ENCODE results near the gene SNX5. TPM values are rescaled to one million over a fixed set of nuclear protein-coding genes. Genes with fewer than 3 reads are reported as not detected.
A peak's percentile ranks its signal among the peaks of the same experiment; 100 is the strongest.

SNX5 gene
- total RNA-seq, 5 donors from 2014 or later (not counting 1 experiment from before 2014, with no cell fraction given), result 53.6 to 68.9 (median 56.7) TPM

- H3K27ac ChIP-seq (ENCODE audit: low read length), result peak overlapping the region; percentile 98
- DNase-seq, result peak in 10 of 35 experiments; percentile 6 to 69 (median 11)
- H3K27me3 ChIP-seq (replicated peaks in 1 of 2; ENCODE audit: control insufficient read depth in 2 of 2, extremely low read depth in 1 of 2, insufficient read depth in 2 of 2, low read length in 1 of 2), result no peaks in the 10 kb centered on the region
- H3K27me3 Mint-ChIP-seq, result no peaks in the 10 kb centered on the region
- peaks cover 47 to 57% of the 10 kb centered on the region in 2 experiments for H3K4me1 ChIP-seq (ENCODE audit: control insufficient read depth in 1 of 2, extremely low read depth in 1 of 2, insufficient read depth in 2 of 2, low read length in 2 of 2)
- H3K9me3 Mint-ChIP-seq, result no peaks in the 10 kb centered on the region
- CTCF ChIA-PET, result interaction anchor here in 1 of 2 donors (1.2 to 2.6 kb wide), 4 partner anchors 11 to 287 kb away, joined by 3 to 8 read pairs (median 6); partner anchors contain the start of gene RRBP1
- peak overlapping the region; percentile 95 to 98 for H3K27ac Mint-ChIP-seq
- peaks cover 77 to 84% (median 77%) of the 10 kb centered on the region in 3 donors for H3K4me1 Mint-ChIP-seq
- POLR2A ChIA-PET, result no interaction called here
- peaks cover 3% of the 10 kb centered on the region for H3K36me3 Mint-ChIP-seq
- H3K4me3 Mint-ChIP-seq, result peak overlapping the region; percentile 91 to 96 (median 95)
- H3K36me3 ChIP-seq (ENCODE audit: control insufficient read depth in 2 of 2, extremely low read depth in 1 of 2, insufficient read depth in 1 of 2, low read length in 1 of 2), result no peaks in the 10 kb centered on the region
- peak; percentile 3 to 11 (median 5) for ATAC-seq (replicated peaks in 1 of 4)
- H3K9me3 ChIP-seq, result no peaks in the 10 kb centered on the region
- WGBS (ENCODE audit: insufficient coverage), result 0% methylated on average over 17 of the region's 28 CpGs
- peak overlapping the region; percentile 88 to 98 for H3K4me3 ChIP-seq (ENCODE audit: control insufficient read depth in 1 of 2, extremely low read depth in 1 of 2, low read length in 1 of 2)
Observed at GRCh38 chr20:17969278-17969883, 787 bp upstream of the SNX5 start.

GRCh38 chr20:17967521-17968365 is 851 bp downstream of the SNX5 start:
- DNase-seq, result peak in 4 of 35 experiments; percentile 3 to 42 (median 4)
- peaks cover 48 to 61% of the 10 kb centered on the region in 2 experiments for H3K4me1 ChIP-seq (ENCODE audit: control insufficient read depth in 1 of 2, extremely low read depth in 1 of 2, insufficient read depth in 2 of 2, low read length in 2 of 2)
- peak overlapping the region; percentile 91 to 96 (median 95) for H3K4me3 Mint-ChIP-seq

GRCh38 chr20:17966432-17967310 is 1.9 kb downstream of the SNX5 start:
- H3K36me3 ChIP-seq (ENCODE audit: control insufficient read depth in 2 of 2, extremely low read depth in 1 of 2, insufficient read depth in 1 of 2, low read length in 1 of 2), result no peaks in the 10 kb centered on the region
- 0% methylated on average over 2 of the region's 9 CpGs for WGBS (ENCODE audit: insufficient coverage)
- Mint-ChIP-seq H3K9me3 (no peaks in the 10 kb centered on the region), H3K4me3 (peak overlapping the region; percentile 91 to 96 (median 95)), H3K27me3 (no peaks in the 10 kb centered on the region), H3K27ac (peak overlapping the region; percentile 76 to 82), H3K36me3 (peaks cover 7% of the 10 kb centered on the region), H3K4me1 (peaks cover 78 to 87% (median 78%) of the 10 kb centered on the region in 3 donors)
- H3K27ac ChIP-seq (ENCODE audit: low read length), result peak overlapping the region; percentile 98
- no peaks in the 10 kb centered on the region for H3K27me3 ChIP-seq (replicated peaks in 1 of 2; ENCODE audit: control insufficient read depth in 2 of 2, extremely low read depth in 1 of 2, insufficient read depth in 2 of 2, low read length in 1 of 2)
- H3K9me3 ChIP-seq, result no peaks in the 10 kb centered on the region
- DNase-seq (peak in 2 of 35 experiments; percentile 8 to 65), ATAC-seq (replicated peaks in 1 of 4) (peak in 1 of 4 experiments; percentile 28)
- H3K4me1 ChIP-seq (ENCODE audit: control insufficient read depth in 1 of 2, extremely low read depth in 1 of 2, insufficient read depth in 2 of 2, low read length in 2 of 2), result peaks cover 53 to 55% of the 10 kb centered on the region in 2 experiments
- peak overlapping the region; percentile 88 to 98 for H3K4me3 ChIP-seq (ENCODE audit: control insufficient read depth in 1 of 2, extremely low read depth in 1 of 2, low read length in 1 of 2)
- POLR2A ChIA-PET, result interaction anchor here (0.6 to 1.1 kb wide), 9 partner anchors 8 to 500 kb away, joined by 3 to 17 read pairs (median 6); partner anchors contain the start of genes DSTN (in 1 of the 2) and DZANK1 (in 1 of the 2)
- CTCF ChIA-PET, result interaction anchor here (0.5 to 1.5 kb wide), 28 partner anchors 8 to 616 kb away, joined by 3 to 15 read pairs (median 4); partner anchors contain the start of genes DSTN (in 1 of the 2), RRBP1 (in 1 of the 2) and ZNF133 (in 1 of the 2)

More at GRCh38 chr20:17967521-17968365, 851 bp downstream of the SNX5 start:
- WGBS (ENCODE audit: insufficient coverage), result 0% methylated on average over 33 of the region's 41 CpGs
- ATAC-seq (replicated peaks in 1 of 4), result no peak
- ChIA-PET POLR2A (interaction anchor here in 1 of 2 donors (0.6 to 1.0 kb wide), 4 partner anchors 9 to 499 kb away, joined by 3 to 7 read pairs (median 4); partner anchors contain the start of genes DSTN and DZANK1), CTCF (interaction anchor here (0.5 to 1.5 kb wide), 18 partner anchors 9 to 540 kb away, joined by 3 to 15 read pairs (median 4); partner anchors contain the start of genes DSTN (in 1 of the 2), RRBP1 (in 1 of the 2) and SEC23B (in 1 of the 2))
- H3K36me3 Mint-ChIP-seq, result peaks cover 10% of the 10 kb centered on the region
- Histone ChIP-seq H3K36me3 (ENCODE audit: control insufficient read depth in 2 of 2, extremely low read depth in 1 of 2, insufficient read depth in 1 of 2, low read length in 1 of 2) (no peaks in the 10 kb centered on the region), H3K4me3 (ENCODE audit: control insufficient read depth in 1 of 2, extremely low read depth in 1 of 2, low read length in 1 of 2) (peak overlapping the region; percentile 88 to 98), H3K9me3 (no peaks in the 10 kb centered on the region), H3K27ac (ENCODE audit: low read length) (peak overlapping the region; percentile 98), H3K27me3 (replicated peaks in 1 of 2; ENCODE audit: control insufficient read depth in 2 of 2, extremely low read depth in 1 of 2, insufficient read depth in 2 of 2, low read length in 1 of 2) (no peaks in the 10 kb centered on the region)
- H3K9me3 Mint-ChIP-seq, result no peaks in the 10 kb centered on the region
- peak overlapping the region; percentile 76 to 82 for H3K27ac Mint-ChIP-seq
- no peaks in the 10 kb centered on the region for H3K27me3 Mint-ChIP-seq
- H3K4me1 Mint-ChIP-seq, result peaks cover 77 to 87% (median 79%) of the 10 kb centered on the region in 3 donors

GRCh38 chr20:17965042-17965697 is 3.4 kb downstream of the SNX5 start:
- Histone ChIP-seq H3K36me3 (ENCODE audit: control insufficient read depth in 2 of 2, extremely low read depth in 1 of 2, insufficient read depth in 1 of 2, low read length in 1 of 2) (no peaks in the 10 kb centered on the region), H3K4me1 (ENCODE audit: control insufficient read depth in 1 of 2, extremely low read depth in 1 of 2, insufficient read depth in 2 of 2, low read length in 2 of 2) (peaks cover 44 to 58% of the 10 kb centered on the region in 2 experiments), H3K4me3 (ENCODE audit: control insufficient read depth in 1 of 2, extremely low read depth in 1 of 2, low read length in 1 of 2) (peak overlapping the region; percentile 64 to 98), H3K27ac (ENCODE audit: low read length) (peak overlapping the region; percentile 98), H3K9me3 (no peaks in the 10 kb centered on the region), H3K27me3 (replicated peaks in 1 of 2; ENCODE audit: control insufficient read depth in 2 of 2, extremely low read depth in 1 of 2, insufficient read depth in 2 of 2, low read length in 1 of 2) (no peaks in the 10 kb centered on the region)
- ChIA-PET POLR2A (interaction anchor here in 1 of 2 donors (0.6 to 1.1 kb wide), 3 partner anchors 8 to 542 kb away, joined by 4 to 9 read pairs (median 4); partner anchors contain the start of gene SEC23B), CTCF (interaction anchor here (0.7 to 1.1 kb wide), 6 partner anchors 21 to 286 kb away, joined by 3 to 5 read pairs (median 4); partner anchors contain the start of gene RRBP1 (in 1 of the 2))
- Mint-ChIP-seq H3K27me3 (no peaks in the 10 kb centered on the region), H3K4me3 (peak overlapping the region; percentile 91 to 96 (median 95)), H3K27ac (peak overlapping the region; percentile 76 to 82), H3K4me1 (peaks cover 76 to 87% (median 77%) of the 10 kb centered on the region in 3 donors), H3K9me3 (no peaks in the 10 kb centered on the region), H3K36me3 (peaks cover 7% of the 10 kb centered on the region)
- DNase-seq (peak in 1 of 35 experiments; percentile 31), ATAC-seq (replicated peaks in 1 of 4) (no peak)
- WGBS (ENCODE audit: insufficient coverage), result no CpG with 5 or more reads among the region's 9 CpGs

GRCh38 chr20:17964632-17965031 is 4.0 kb downstream of the SNX5 start:
- no peaks in the 10 kb centered on the region for H3K9me3 ChIP-seq
- ATAC-seq (replicated peaks in 1 of 4) (no peak), DNase-seq (no peak)
- peaks cover 41 to 59% of the 10 kb centered on the region in 2 experiments for H3K4me1 ChIP-seq (ENCODE audit: control insufficient read depth in 1 of 2, extremely low read depth in 1 of 2, insufficient read depth in 2 of 2, low read length in 2 of 2)
- H3K4me3 Mint-ChIP-seq, result peak overlapping the region; percentile 91 to 96 (median 95)
- H3K27ac Mint-ChIP-seq, result peak overlapping the region; percentile 76 to 82
- H3K4me3 ChIP-seq (ENCODE audit: control insufficient read depth in 1 of 2, extremely low read depth in 1 of 2, low read length in 1 of 2), result peak overlapping the region in 1 of 2 donors; percentile 98
- H3K36me3 ChIP-seq (ENCODE audit: control insufficient read depth in 2 of 2, extremely low read depth in 1 of 2, insufficient read depth in 1 of 2, low read length in 1 of 2), result no peaks in the 10 kb centered on the region
- 58% methylated on average over 2 of the region's 3 CpGs for WGBS (ENCODE audit: insufficient coverage)
- no peaks in the 10 kb centered on the region for H3K27me3 ChIP-seq (replicated peaks in 1 of 2; ENCODE audit: control insufficient read depth in 2 of 2, extremely low read depth in 1 of 2, insufficient read depth in 2 of 2, low read length in 1 of 2)
- H3K9me3 Mint-ChIP-seq, result no peaks in the 10 kb centered on the region
- H3K27ac ChIP-seq (ENCODE audit: low read length), result peak overlapping the region; percentile 98
- ChIA-PET POLR2A (no interaction called here), CTCF (interaction anchor here in 1 of 2 donors (0.7 to 1.1 kb wide), 2 partner anchors 282 to 285 kb away, joined by 3 read pairs; partner anchors contain the start of gene RRBP1)
- H3K4me1 Mint-ChIP-seq, result peaks cover 76 to 87% (median 77%) of the 10 kb centered on the region in 3 donors
- peaks cover 7% of the 10 kb centered on the region for H3K36me3 Mint-ChIP-seq
- no peaks in the 10 kb centered on the region for H3K27me3 Mint-ChIP-seq
